Pancreas (tissue), 10 donors: Measurements from ENCODE around the gene SPIRE1. TPM values are rescaled to one million over a fixed set of nuclear protein-coding genes. Genes with fewer than 3 reads are reported as not detected.

Experiments used
- ATAC-seq, 4 donors: fragments of 200-7000 bp; cut with Tn5 transposase; one replicate each; pipeline versions ENCODE4 v1.8.0 to v1.9.1; 2020; ENCODE audit warnings: mild to moderate bottlenecking in 4 of 4, moderate library complexity in 4 of 4
- DNase-seq, 6 donors: peaks; one replicate each; pipeline ENCODE4 v3.0.0-alpha.2; 2020
- FAIRE-seq: peaks from 2 replicates; lab custom pipeline; 2012; peaks lifted over from hg19 to GRCh38; lab: Jason Lieb, UNC
- H3K27ac ChIP-seq, 4 donors: fragments of 200-600 bp; sonication (generic); 1 replicate in 3 of 4; 2 replicates in 1 of 4; pipeline versions ENCODE4 v1.5.0 to v1.8.0; 2020
- H3K27me3 ChIP-seq, 4 donors: fragments of 200-600 bp; one replicate each; pipeline ENCODE4 v1.8.0; 2021
- H3K36me3 ChIP-seq, 3 donors: fragments of 200-600 bp; sonication (generic) in 1 of 3; one replicate each; pipeline versions ENCODE4 v1.5.0 to v1.8.0; 2020 to 2021
- H3K4me1 ChIP-seq, 3 donors: fragments of 200-600 bp; one replicate each; pipeline ENCODE4 v1.8.0; 2021
- H3K4me3 ChIP-seq, 4 donors: fragments of 200-600 bp; sonication (generic) in 2 of 4; one replicate each; pipeline versions ENCODE4 v1.5.0 to v1.8.0; 2020 to 2021
- H3K9me3 ChIP-seq, 4 donors: fragments of 200-600 bp; one replicate each; pipeline ENCODE4 v1.8.0; 2021
- CTCF ChIP-seq, 4 donors: fragments of 200-600 bp; sonication (generic) in 3 of 4; IDR thresholded peaks; one replicate each; pipeline versions ENCODE4 v1.5.0 to v1.8.0; 2021; ENCODE audit warnings: antibody characterized with exemption in 4 of 4
- WGBS, 2 donors: extraction: QIAGEN DNeasy Blood & Tissue Kit; methylation state at CpG; one replicate each; pipeline ENCODE4 v1.1.7; 2013; 5-methylcytosine and 5-hydroxymethylcytosine counted together
- intact Hi-C, 3 donors: fragments of 100-400 bp; cut with DNase I; formaldehyde crosslinking; loops; one replicate each; pipeline versions ENCODE4 v1.11.1 to v1.14.2; 2022
- polyA plus RNA-seq, 2 donors: library from polyadenylated mRNA; stranded (reverse); fragments of 200-250 nt; gene quantifications; one replicate each; pipeline ENCODE4 v1.2.3, GENCODE V29; 2013
- total RNA-seq, 6 donors: library from RNA; stranded (reverse); fragmentation: NEBNext Ultra II Directional in 4 of 6; extraction: Animal tissue kit (Norgen Biotek cat#: 25700) in 4 of 6; gene quantifications; one replicate each; pipeline versions ENCODE4 v1.2.1 to v1.2.4, GENCODE V29; 2021 to 2023
- donor health status: healthy with polysubstance abuse.
- donor health status: DM: no; HTN: no; CAD: no; lungs with moderate emphysema.
- donor health status: DM: no; HTN: no; CAD: no.
- donor health status: control.
- donor health status: control.
- donor health status: Bipolar disorder and iron deficiency.
- donor health status: DM: yes; HTN: yes; CAD: no.
- donor health status: DM: no; HTN: no; CAD: no.
- donor health status: DM: no; HTN: no; CAD: no.
- donor health status: DM: yes; HTN: yes; CAD: no.

SPIRE1 gene
- total and polyA plus RNA-seq, 8 donors, result 2.9 to 17.6 (median 10.0) TPM

- WGBS, 2 donors, result 96 to 97% methylated on average over 4 of the region's 4 CpGs
- Histone ChIP-seq H3K4me1 (no peaks in the 10 kb centered on the region), H3K9me3 (no peaks in the 10 kb centered on the region), H3K27me3 (no peaks in the 10 kb centered on the region), H3K36me3 (no peaks in the 10 kb centered on the region), H3K27ac (no peak overlapping the region), H3K4me3 (no peak overlapping the region)
- DNase-seq, result no peak
- TF ChIP-seq CTCF (IDR thresholded peaks at IDR 0.05), result no peak
- intact Hi-C loops, result no loop called here
- no peak for ATAC-seq
- FAIRE-seq, result no peak
These were observed 32.7 kb downstream of the SPIRE1 start for GRCh38 chr18:12625241-12625640.

GRCh38 chr18:12621742-12622306 lies 36.1 kb downstream of the SPIRE1 start:
- H3K4me1 ChIP-seq, result no peaks in the 10 kb centered on the region
- no peak for TF ChIP-seq CTCF (IDR thresholded peaks at IDR 0.05)
- H3K27ac ChIP-seq, result no peak overlapping the region
- H3K27me3 ChIP-seq, result no peaks in the 10 kb centered on the region
- no peaks in the 10 kb centered on the region for H3K36me3 ChIP-seq
- H3K4me3 ChIP-seq, result no peak overlapping the region
- WGBS, 2 donors, result 94 to 97% methylated on average over 5 of the region's 5 CpGs
- FAIRE-seq (no peak), DNase-seq (no peak), ATAC-seq (no peak)
- intact Hi-C loops, result no loop called here
- no peaks in the 10 kb centered on the region for H3K9me3 ChIP-seq

- no peak for TF ChIP-seq CTCF (IDR thresholded peaks at IDR 0.05)
- 60 to 65% methylated on average over 2 of the region's 2 CpGs for WGBS, 2 donors
- Histone ChIP-seq H3K4me3 (no peak overlapping the region), H3K4me1 (no peaks in the 10 kb centered on the region), H3K36me3 (no peaks in the 10 kb centered on the region), H3K27ac (no peak overlapping the region), H3K27me3 (no peaks in the 10 kb centered on the region), H3K9me3 (no peaks in the 10 kb centered on the region)
- no peak for ATAC-seq
- intact Hi-C loops, result no loop called here
- FAIRE-seq, result no peak
- no peak for DNase-seq
These were observed 42.2 kb downstream of the SPIRE1 start for GRCh38 chr18:12615748-12616147.

- no peak for TF ChIP-seq CTCF (IDR thresholded peaks at IDR 0.05)
- peak in 1 of 4 donors; percentile 26 for ATAC-seq
These were observed 49.6 kb downstream of the SPIRE1 start for GRCh38 chr18:12608301-12608700.

GRCh38 chr18:12606592-12607315 lies 51.2 kb downstream of the SPIRE1 start:
- ATAC-seq, result peak; percentile 70 to 92 (median 78)
- no peak for TF ChIP-seq CTCF (IDR thresholded peaks at IDR 0.05)
- no peaks in the 10 kb centered on the region for H3K36me3 ChIP-seq
- no peaks in the 10 kb centered on the region for H3K9me3 ChIP-seq
- no peak for DNase-seq
- H3K27me3 ChIP-seq, result no peaks in the 10 kb centered on the region
- WGBS, 2 donors, result 70 to 78% methylated on average over 10 of the region's 10 CpGs
- H3K4me3 ChIP-seq, result no peak overlapping the region
- intact Hi-C loops, result no loop called here
- FAIRE-seq, result no peak
- H3K4me1 ChIP-seq, result peaks cover 0 to 24% (median 0%) of the 10 kb centered on the region in 3 donors
- peak overlapping the region in 2 of 4 donors; percentile 38 to 81 for H3K27ac ChIP-seq

More at GRCh38 chr18:12608301-12608700, 49.6 kb downstream of the SPIRE1 start:
- WGBS, 2 donors, result 28 to 29% methylated on average over 1 of the region's 1 CpG
- Histone ChIP-seq H3K27me3 (no peaks in the 10 kb centered on the region), H3K36me3 (no peaks in the 10 kb centered on the region), H3K9me3 (no peaks in the 10 kb centered on the region), H3K4me1 (peaks cover 0 to 24% (median 0%) of the 10 kb centered on the region in 3 donors), H3K27ac (peak overlapping the region in 1 of 4 donors; percentile 4), H3K4me3 (no peak overlapping the region)
- no peak for DNase-seq
- intact Hi-C loops, result no loop called here
- FAIRE-seq, result no peak
